Measurements from ENCODE around the gene XCR1.

- no peak for TF ChIP-seq TCF12 (IDR thresholded peaks at IDR 0.05; ENCODE audit: low read depth, low read length)
- TF ChIP-seq EZH2 (IDR thresholded peaks at IDR 0.05; ENCODE audit: low read depth, low read length, severe bottlenecking) = no peak
- TF ChIP-seq YY1 (IDR thresholded peaks at IDR 0.05; ENCODE audit: low read depth, low read length) = no peak
- TF ChIP-seq CTCF (IDR thresholded peaks at IDR 0.05; ENCODE audit: control extremely low read depth in 1 of 3, insufficient read depth in 1 of 3, low read depth in 1 of 3, low read length in 3 of 3) = no peak
- no peak for TF ChIP-seq NRF1 (IDR thresholded peaks at IDR 0.05; ENCODE audit: low read depth, low read length)
- no peak for TF ChIP-seq KDM5A (IDR thresholded peaks at IDR 0.05; ENCODE audit: low read length)
- TF ChIP-seq SP4 (IDR thresholded peaks at IDR 0.05; ENCODE audit: low read length) = no peak
- TF ChIP-seq EP300 (IDR thresholded peaks at IDR 0.05; ENCODE audit: borderline replicate concordance in 1 of 2, low read depth in 2 of 2, low read length in 2 of 2) = no peak
These were observed 50.8 kb downstream of the XCR1 start for GRCh38 chr3:45976191-45977091.

Data from H1 (cell line).